ENCODE data around the gene FGD4. TPM values are rescaled to one million over a fixed set of nuclear protein-coding genes. Genes with fewer than 3 reads are reported as not detected.

Gene FGD4
- total and polyA plus RNA-seq, 2 of the 4 experiments (the other 2 are of a cell fraction): 2.1 to 8.8 TPM

- Histone ChIP-seq H3K14ac (replicated peaks; ENCODE audit: low read depth, low read length) (no peak overlapping the region), H4K91ac (ENCODE audit: insufficient read depth, low read depth, low read length) (no peak overlapping the region), H3K4me2 (ENCODE audit: low read depth, low read length) (no peak overlapping the region), H4K5ac (ENCODE audit: low read depth, low read length) (no peak overlapping the region), H3K23ac (ENCODE audit: low read depth, low read length) (no peak overlapping the region), H2BK120ac (ENCODE audit: low read depth, low read length) (no peak overlapping the region), H3K9me1 (ENCODE audit: insufficient read depth, low read length) (no peaks in the 10 kb centered on the region), H2BK20ac (ENCODE audit: low read depth, low read length) (no peak overlapping the region), H3K4me3 (ENCODE audit: insufficient read depth, low read depth, low read length) (no peak overlapping the region), H3K4me1 (ENCODE audit: control insufficient read depth, insufficient read depth, low read length) (no peaks in the 10 kb centered on the region), H3K9ac (ENCODE audit: low read depth, low read length) (no peak overlapping the region), H3K4ac (ENCODE audit: low read depth, low read length) (no peak overlapping the region), H2AFZ (replicated peaks; ENCODE audit: low read length, poor library complexity) (no peak overlapping the region), H3K27me3 (ENCODE audit: control insufficient read depth, insufficient read depth, low read length) (no peaks in the 10 kb centered on the region), H2BK15ac (ENCODE audit: low read depth, low read length) (no peak overlapping the region), H4K20me1 (ENCODE audit: insufficient read depth, low read length) (no peaks in the 10 kb centered on the region), H3K27ac (ENCODE audit: insufficient read depth, low read length) (no peak overlapping the region), H3K79me1 (ENCODE audit: low read depth in 1 of 2, low read length in 2 of 2) (no peaks in the 10 kb centered on the region), H4K8ac (ENCODE audit: low read depth in 2 of 2, low read length in 2 of 2) (no peak overlapping the region), H2BK5ac (ENCODE audit: low read depth, low read length, poor library complexity, severe bottlenecking) (no peak overlapping the region), H3K56ac (ENCODE audit: extremely low read depth, insufficient read depth, low read length) (no peak overlapping the region), H2AK9ac (replicated peaks; ENCODE audit: low read depth, low read length, poor library complexity) (no peak overlapping the region), H2AK5ac (ENCODE audit: low read depth, low read length) (no peak overlapping the region), H3K18ac (ENCODE audit: low read depth, low read length) (no peak overlapping the region), H3K36me3 (ENCODE audit: control insufficient read depth, insufficient read depth, low read length) (no peaks in the 10 kb centered on the region), H3K9me3 (ENCODE audit: control insufficient read depth, insufficient read depth, low read length) (no peaks in the 10 kb centered on the region)
- intact Hi-C loops (cut with micrococcal nuclease): no loop called here
- ChIA-PET POLR2A (ENCODE audit: unreplicated experiment) (no interaction called here), CTCF (no interaction called here)
- dilution Hi-C loops (cut with HindIII; ENCODE audit: low sequenced_read_pairs, unreplicated experiment): no loop called here
- DNase-seq (no peak), ATAC-seq (ENCODE audit: low read depth) (no peak)
- BruUV-seq (replicated peaks): no TSS peak
- TF ChIP-seq RCOR1 (IDR thresholded peaks at IDR 0.05; ENCODE audit: insufficient replicate concordance, low read length) (no peak), CHD1 (IDR thresholded peaks at IDR 0.05; ENCODE audit: low read depth, low read length) (no peak), FOS (IDR thresholded peaks at IDR 0.05; ENCODE audit: low read depth, low read length) (no peak), ELK1 (IDR thresholded peaks at IDR 0.05; ENCODE audit: borderline replicate concordance, low read depth, low read length) (no peak), MXI1 (IDR thresholded peaks at IDR 0.05; ENCODE audit: borderline replicate concordance, low read depth, low read length) (no peak), USF2 (IDR thresholded peaks at IDR 0.05; ENCODE audit: low read depth, low read length) (no peak)
- WGBS, 2 experiments (ENCODE audit: extremely low coverage in 2 of 2, insufficient read length in 1 of 2): 0% methylated on average over 1 of the region's 1 CpG; no CpG with 5 or more reads in 1 of the 2 experiments
- in situ Hi-C loops (cut with MboI; ENCODE audit: low sequenced_read_pairs): no loop called here
Measured at GRCh38 chr12:32483993-32484392, 84.6 kb downstream of the FGD4 start.

Measured in IMR-90 (cell line).